Ascending aorta (tissue), 2 donors: ENCODE data around the gene EDDM3A. TPM values are rescaled to one million over a fixed set of nuclear protein-coding genes. Genes with fewer than 3 reads are reported as not detected.

Experiments used
- DNase-seq, 2 donors: peaks; one replicate each; pipeline ENCODE4 v3.0.0-alpha.2; 2019; ENCODE audit warnings: low spot score in 2 of 2
- H3K27ac ChIP-seq, 2 donors: fragments of 200-600 bp; sonication (generic); one replicate each; pipeline ENCODE4 v1.5.1; 2016 to 2017; ENCODE audit warnings: mild to moderate bottlenecking in 1 of 2
- H3K27me3 ChIP-seq: fragments of 200-600 bp; sonication (generic); one replicate; pipeline ENCODE4 v1.5.1; 2017
- H3K36me3 ChIP-seq, 2 donors: fragments of 200-600 bp; sonication (generic); one replicate each; pipeline ENCODE4 v1.5.1; 2016
- H3K4me1 ChIP-seq, 2 donors: fragments of 200-600 bp; sonication (generic); one replicate each; pipeline ENCODE4 v1.5.1; 2016 to 2017; ENCODE audit warnings: mild to moderate bottlenecking in 1 of 2
- H3K4me3 ChIP-seq, 2 donors: fragments of 200-600 bp; sonication (generic); one replicate each; pipeline ENCODE4 v1.5.1; 2016 to 2017; ENCODE audit warnings: mild to moderate bottlenecking in 1 of 2
- H3K9me3 ChIP-seq, 2 donors: fragments of 200-600 bp; sonication (generic); one replicate each; pipeline ENCODE4 v1.5.1; 2016
- CTCF ChIP-seq, 3 experiments: fragments of 200-600 bp in 2 of 3; fragments of 450-650 bp in 1 of 3; sonication (generic) in 2 of 3; IDR thresholded peaks; one replicate each; pipeline ENCODE4 v1.5.1; 2016 to 2019; ENCODE audit warnings: antibody characterized with exemption in 3 of 3, mild to moderate bottlenecking in 1 of 3, moderate library complexity in 1 of 3
- intact Hi-C: fragments of 100-400 bp; cut with DNase I; formaldehyde crosslinking; loops from one replicate; pipeline ENCODE4 v1.15.1; 2023
- total RNA-seq: library from RNA; depleted of rRNA; stranded (reverse); fragments of >200 nt; gene quantifications from one replicate; pipeline ENCODE4 v1.1.0, GENCODE V29; 2016

Gene EDDM3A
- total RNA-seq, 1 donor from 2014 or later = not detected

GRCh38 chr14:20760950-20761349 is 15.3 kb downstream of the EDDM3A start:
- H3K9me3 ChIP-seq = no peaks in the 10 kb centered on the region
- intact Hi-C loops = no loop called here
- H3K4me1 ChIP-seq = no peaks in the 10 kb centered on the region
- no peak overlapping the region for H3K4me3 ChIP-seq
- no peak for DNase-seq
- no peak for TF ChIP-seq CTCF (IDR thresholded peaks at IDR 0.05)
- H3K27ac ChIP-seq = no peak overlapping the region
- no peaks in the 10 kb centered on the region for H3K36me3 ChIP-seq
- no peaks in the 10 kb centered on the region for H3K27me3 ChIP-seq

- H3K36me3 ChIP-seq = no peaks in the 10 kb centered on the region
- no peak overlapping the region for H3K27ac ChIP-seq
- no peaks in the 10 kb centered on the region for H3K27me3 ChIP-seq
- DNase-seq = no peak
- H3K9me3 ChIP-seq = no peaks in the 10 kb centered on the region
- no peaks in the 10 kb centered on the region for H3K4me1 ChIP-seq
- intact Hi-C loops = no loop called here
- H3K4me3 ChIP-seq = no peak overlapping the region
- no peak for TF ChIP-seq CTCF (IDR thresholded peaks at IDR 0.05)
These were observed 22.9 kb downstream of the EDDM3A start for GRCh38 chr14:20768593-20768892.

- no peaks in the 10 kb centered on the region for H3K27me3 ChIP-seq
- no peaks in the 10 kb centered on the region for H3K4me1 ChIP-seq
- intact Hi-C loops = no loop called here
- H3K9me3 ChIP-seq = no peaks in the 10 kb centered on the region
- no peak for DNase-seq
- H3K27ac ChIP-seq = no peak overlapping the region
- no peak overlapping the region for H3K4me3 ChIP-seq
- no peaks in the 10 kb centered on the region for H3K36me3 ChIP-seq
- no peak for TF ChIP-seq CTCF (IDR thresholded peaks at IDR 0.05)
These were observed 23.7 kb downstream of the EDDM3A start for GRCh38 chr14:20769421-20769820.

DNA sequence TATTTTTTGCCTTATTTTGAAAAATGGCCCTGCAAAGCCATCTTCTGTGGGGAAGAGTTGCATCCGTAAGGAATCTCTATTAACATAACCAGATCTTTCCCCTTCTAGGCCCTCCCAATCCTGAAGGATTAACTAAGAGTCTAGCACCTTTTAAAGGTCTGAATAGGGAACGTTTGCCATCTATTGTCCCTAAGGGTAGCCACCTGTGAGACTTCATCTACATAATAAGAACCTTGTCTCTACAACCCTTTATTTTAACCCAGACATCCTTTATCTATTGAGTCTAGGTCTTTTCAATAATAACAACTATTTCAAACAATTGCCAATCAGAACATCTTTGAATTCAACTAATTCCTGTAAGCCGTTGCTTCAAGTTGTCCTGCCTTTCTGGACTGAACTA is 27.0 kb downstream of the EDDM3A start:
- Histone ChIP-seq H3K27me3 (no peaks in the 10 kb centered on the region), H3K36me3 (no peaks in the 10 kb centered on the region), H3K4me1 (no peaks in the 10 kb centered on the region), H3K4me3 (no peak overlapping the region), H3K27ac (no peak overlapping the region), H3K9me3 (no peaks in the 10 kb centered on the region)
- no peak for DNase-seq
- no peak for TF ChIP-seq CTCF (IDR thresholded peaks at IDR 0.05)
- intact Hi-C loops = no loop called here

- Histone ChIP-seq H3K4me3 (no peak overlapping the region), H3K27me3 (no peaks in the 10 kb centered on the region), H3K9me3 (no peaks in the 10 kb centered on the region), H3K4me1 (no peaks in the 10 kb centered on the region), H3K27ac (no peak overlapping the region), H3K36me3 (no peaks in the 10 kb centered on the region)
- TF ChIP-seq CTCF (IDR thresholded peaks at IDR 0.05) = no peak
- intact Hi-C loops = no loop called here
- no peak for DNase-seq
These were observed 28.7 kb downstream of the EDDM3A start for GRCh38 chr14:20774258-20774824.

- H3K9me3 ChIP-seq = no peaks in the 10 kb centered on the region
- no peak for TF ChIP-seq CTCF (IDR thresholded peaks at IDR 0.05)
- no peak overlapping the region for H3K27ac ChIP-seq
- DNase-seq = no peak
- H3K27me3 ChIP-seq = no peaks in the 10 kb centered on the region
- no peak overlapping the region for H3K4me3 ChIP-seq
- H3K4me1 ChIP-seq = no peaks in the 10 kb centered on the region
- no peaks in the 10 kb centered on the region for H3K36me3 ChIP-seq
- intact Hi-C loops = no loop called here
These were observed 29.4 kb downstream of the EDDM3A start for GRCh38 chr14:20775043-20775442.
